Suppressor macrophage treated with lipopolysaccharide for 1 hour (primary cell): ENCODE data around the gene BAIAP2L1.
A peak's percentile ranks its signal among the peaks of the same experiment; 100 is the strongest.

ENCODE experiments used
- DNase-seq, 3 donors: peaks; one replicate each; pipeline ENCODE4 v3.0.0-alpha.2; 2020 to 2022

Gene BAIAP2L1

GRCh38 chr7:98289333-98289875 is 111.5 kb downstream of the BAIAP2L1 start:
- no peak for DNase-seq

GRCh38 chr7:98288064-98288823 is 112.6 kb downstream of the BAIAP2L1 start:
- peak in 2 of 3 donors; percentile 43 for DNase-seq

DNA sequence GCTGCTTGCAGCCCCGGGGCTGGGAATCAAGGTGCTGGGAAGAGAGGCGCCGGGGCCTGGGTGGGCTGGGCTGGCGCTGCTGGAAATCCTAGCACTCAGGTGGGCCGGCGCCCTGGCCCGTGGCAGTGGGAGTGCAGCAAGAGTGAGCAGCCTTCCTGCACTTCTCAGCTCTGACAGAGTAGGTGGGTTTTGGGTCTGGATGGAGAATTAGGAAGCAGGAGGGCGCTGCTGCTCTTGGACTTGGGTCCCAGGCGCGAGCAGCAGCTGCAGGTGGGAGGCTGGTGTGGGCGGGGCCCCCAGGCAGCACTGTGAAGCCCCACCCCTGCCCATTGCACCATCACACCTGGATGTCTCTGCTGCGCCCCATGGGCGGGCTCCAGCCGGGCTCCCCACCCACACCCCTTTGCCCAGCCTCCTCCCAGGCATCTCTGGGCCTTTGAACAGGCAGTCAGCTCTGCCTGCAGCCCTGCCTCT is 113.4 kb downstream of the BAIAP2L1 start:
- no peak for DNase-seq

- no peak for DNase-seq
Measured at GRCh38 chr7:98286701-98287485, 114.0 kb downstream of the BAIAP2L1 start.

- DNase-seq: peak; percentile 91 to 95 (median 92)
Measured at GRCh38 chr7:98286093-98286539, 114.8 kb downstream of the BAIAP2L1 start.

DNA sequence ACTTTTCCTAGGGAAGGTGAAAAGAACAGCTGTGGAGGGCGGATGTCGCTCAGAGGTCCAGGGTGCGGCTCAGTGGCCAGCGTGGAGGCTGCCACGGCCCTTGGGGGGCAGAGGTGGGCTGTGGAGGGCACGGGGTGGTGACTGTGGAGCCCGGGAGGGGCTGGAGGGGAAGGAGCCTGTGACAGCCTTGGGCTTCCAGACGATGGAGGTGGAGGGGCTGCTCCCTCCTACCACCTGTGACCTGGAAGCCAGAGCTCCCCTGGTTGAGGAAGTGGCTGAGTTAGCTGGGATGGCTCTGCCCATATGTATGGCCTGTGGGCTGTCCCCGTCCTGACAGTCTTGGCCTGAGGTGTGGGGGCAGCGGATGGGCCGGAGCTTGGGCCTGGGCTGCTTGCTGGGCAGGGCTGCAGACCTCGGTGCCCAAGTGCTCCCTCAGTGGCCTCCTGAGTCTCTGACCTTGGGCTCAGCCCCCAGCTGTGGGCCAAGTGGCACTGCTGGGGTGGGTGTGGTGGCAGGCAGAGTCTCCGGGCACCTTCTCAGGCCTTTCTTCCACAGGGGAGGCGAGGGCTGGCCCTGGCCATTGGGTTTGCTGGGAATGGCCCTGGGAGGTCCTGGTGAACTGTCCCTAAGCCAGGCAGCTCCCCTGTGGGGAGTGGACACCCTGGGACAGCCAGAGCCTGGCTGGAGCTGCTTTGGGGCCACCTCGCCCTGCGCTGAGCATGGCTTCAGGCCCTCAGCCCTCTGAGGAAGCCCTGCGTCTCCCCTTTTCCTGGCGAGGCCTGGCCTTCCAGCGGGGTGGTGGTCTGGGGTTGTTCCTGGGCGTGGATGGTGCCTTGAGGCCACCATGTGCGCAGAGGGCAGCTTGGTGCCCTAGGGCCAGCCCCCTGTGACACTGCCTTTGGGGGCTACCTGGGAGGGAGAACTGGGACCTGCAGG is 115.5 kb downstream of the BAIAP2L1 start:
- no peak for DNase-seq

DNA sequence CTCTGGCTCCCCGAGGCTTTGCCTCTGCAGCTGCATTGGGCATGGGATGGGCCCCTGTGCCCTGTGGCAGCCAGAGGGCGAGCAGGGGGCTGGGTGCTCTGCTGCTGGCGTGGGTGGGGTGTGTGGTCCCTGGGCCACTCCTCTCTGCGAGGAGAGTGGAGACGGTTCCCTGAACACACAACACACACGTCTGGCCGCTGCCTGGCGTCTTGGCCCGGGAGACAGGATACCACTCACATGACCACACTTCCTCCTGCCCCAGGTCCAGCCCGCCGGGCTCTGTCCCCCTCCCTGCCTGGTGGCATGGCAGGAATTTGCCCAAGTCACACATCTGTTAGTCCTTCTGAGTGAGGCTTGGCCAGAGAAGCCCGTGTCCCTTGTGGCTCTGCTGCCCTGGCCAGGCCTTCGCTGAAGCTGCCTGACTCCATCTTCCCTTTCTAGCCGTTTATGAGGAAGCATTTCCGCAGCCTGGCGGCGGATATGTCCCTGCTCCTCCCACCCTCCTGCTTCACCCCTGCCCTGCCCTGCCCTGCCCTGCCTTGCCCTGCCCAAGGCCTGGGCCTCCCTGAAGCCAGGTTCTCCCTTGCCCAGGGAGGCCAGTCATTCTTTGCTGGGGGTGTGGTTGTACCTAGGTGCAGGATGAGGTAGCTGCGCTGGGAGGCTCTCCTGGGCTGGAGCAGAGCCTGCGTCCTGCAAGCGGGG is 116.4 kb downstream of the BAIAP2L1 start:
- DNase-seq: peak; percentile 73 to 82 (median 80)

GRCh38 chr7:98283887-98284222 is 117.0 kb downstream of the BAIAP2L1 start:
- no peak for DNase-seq

DNA sequence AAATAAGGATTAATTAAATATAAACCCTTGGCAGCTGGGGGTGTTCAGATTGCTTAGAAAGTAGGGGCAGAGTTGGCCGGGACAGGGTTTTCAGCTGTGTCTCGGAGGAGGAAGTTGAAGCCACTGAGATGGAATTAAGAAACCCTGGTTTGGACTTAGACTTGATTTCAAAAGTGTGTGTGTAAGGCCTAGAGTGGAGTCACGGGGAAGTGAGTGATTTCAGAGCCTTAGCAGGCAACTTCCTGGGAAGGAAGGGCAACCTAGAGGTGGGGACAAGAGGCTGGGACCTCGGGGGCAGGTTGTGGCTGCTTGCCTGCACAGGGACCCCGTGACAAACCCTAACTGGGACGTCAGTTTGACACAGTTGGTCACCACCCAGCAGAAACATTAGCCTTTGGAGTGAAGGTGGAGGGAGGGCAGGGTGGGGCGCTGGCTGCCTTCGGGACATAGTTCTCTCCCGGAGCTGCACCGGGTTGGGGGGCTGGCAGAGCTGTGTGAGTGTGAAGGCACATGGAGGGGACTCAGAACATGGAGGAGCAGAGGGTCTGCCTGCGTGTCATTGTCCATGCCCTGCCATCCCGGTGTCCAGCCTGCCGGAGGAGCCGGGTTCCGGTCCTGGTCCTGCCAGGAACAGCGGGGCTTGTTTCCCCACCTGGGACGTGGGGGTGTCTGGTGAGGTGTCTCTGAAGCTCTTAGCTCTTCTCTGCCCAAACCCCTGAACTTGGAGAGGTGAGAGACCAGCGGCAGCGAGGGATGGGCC is 117.6 kb downstream of the BAIAP2L1 start:
- DNase-seq: peak; percentile 89 to 94 (median 94)

- no peak for DNase-seq
Measured at GRCh38 chr7:98282703-98283102, 118.2 kb downstream of the BAIAP2L1 start.

GRCh38 chr7:98281757-98282606 is 118.9 kb downstream of the BAIAP2L1 start:
- peak; percentile 61 to 74 (median 66) for DNase-seq

- DNase-seq: peak; percentile 93 to 99 (median 99)
Measured at GRCh38 chr7:98280791-98281756, 119.8 kb downstream of the BAIAP2L1 start, which contains the start of gene BRI3. Gene BRI3 (plus strand): TSS chr7:98281686. CDS start chr7:98281796, 110 bp downstream.

DNA sequence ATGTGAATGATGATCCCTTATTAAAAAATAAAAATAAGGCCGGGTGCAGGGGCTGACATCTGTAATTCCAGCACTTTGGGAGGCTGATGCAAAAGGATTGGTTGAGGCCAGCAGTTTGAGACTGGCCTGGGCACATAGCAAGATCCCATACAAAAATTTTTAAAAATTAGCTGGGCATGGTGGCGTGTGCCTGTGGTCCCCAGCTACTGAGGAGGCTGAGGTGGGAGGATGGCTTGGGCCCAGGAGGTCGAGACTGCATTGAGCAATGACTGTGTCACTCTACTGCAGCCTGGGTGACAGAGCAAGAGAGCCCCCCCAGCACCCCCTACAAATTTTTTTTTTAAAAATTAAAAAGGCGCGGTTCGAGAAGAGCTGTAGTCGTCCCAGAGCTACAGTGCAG is 120.6 kb downstream of the BAIAP2L1 start:
- DNase-seq: no peak

GRCh38 chr7:98278936-98279335 is 122.0 kb downstream of the BAIAP2L1 start:
- DNase-seq: no peak

DNA sequence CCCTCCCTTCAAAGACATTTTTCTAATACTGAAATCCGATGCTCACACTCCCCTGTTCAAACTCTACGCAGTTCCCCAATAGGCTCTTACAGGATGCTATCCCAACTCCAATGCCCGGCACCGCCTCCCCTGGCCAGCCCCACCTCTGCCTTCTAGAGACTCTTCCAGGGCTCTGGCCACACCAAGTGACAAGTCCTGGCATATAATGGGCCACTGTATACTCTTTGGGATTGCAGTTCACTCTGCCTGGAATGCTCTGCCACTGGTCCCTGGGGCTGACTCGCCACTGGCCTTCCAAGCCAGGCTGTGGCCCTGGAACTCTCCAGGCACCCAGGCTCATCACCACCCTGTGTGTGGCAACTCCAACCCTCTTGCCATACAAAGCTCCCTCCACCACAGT is 122.5 kb downstream of the BAIAP2L1 start:
- no peak for DNase-seq

- DNase-seq: peak; percentile 64 to 76 (median 75)
Measured at GRCh38 chr7:98276241-98276761, 124.6 kb downstream of the BAIAP2L1 start.

- peak in 2 of 3 donors; percentile 41 for DNase-seq
Measured at GRCh38 chr7:98267303-98267702, 133.6 kb downstream of the BAIAP2L1 start.

GRCh38 chr7:98266840-98267239 is 134.1 kb downstream of the BAIAP2L1 start:
- DNase-seq: peak; percentile 49 to 57 (median 52)
